ENCODE measurements around the gene SOX12. TPM values are rescaled to one million over a fixed set of nuclear protein-coding genes. Genes with fewer than 3 reads are reported as not detected.

SOX12 gene
- total RNA-seq, 4 donors from 2014 or later, result 3.5 to 14.4 (median 7.2) TPM

DNA sequence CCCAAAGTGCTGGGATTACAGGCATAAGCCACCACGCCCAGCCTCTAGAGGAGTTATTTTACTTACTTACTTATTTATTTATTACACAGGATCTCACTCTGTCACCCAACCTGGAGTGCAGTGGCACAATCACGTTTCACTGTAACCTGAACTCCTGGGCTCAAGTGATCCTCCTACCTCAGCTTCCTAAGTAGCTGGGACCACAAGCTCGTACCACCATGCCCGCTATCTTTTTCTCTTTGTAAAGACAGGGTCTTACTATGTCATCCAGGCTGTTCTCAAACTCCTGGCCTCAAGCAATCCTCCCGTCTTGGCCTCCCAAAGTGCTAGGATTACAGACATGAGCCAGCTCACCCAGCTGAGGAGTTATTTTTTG lies 53.6 kb downstream of the SOX12 start:
- Histone ChIP-seq H3K9me3 (no peaks in the 10 kb centered on the region), H3K4me3 (no peak overlapping the region), H3K4me1 (peaks cover 5 to 21% (median 19%) of the 10 kb centered on the region in 4 donors), H3K36me3 (no peaks in the 10 kb centered on the region), H3K27ac (replicated peaks in 1 of 4) (no peak overlapping the region), H3K27me3 (peaks cover 0 to 41% (median 11%) of the 10 kb centered on the region in 4 donors)
- intact Hi-C loops (cut with DNase I), result no loop called here
- TF ChIP-seq POLR2A (IDR thresholded peaks at IDR 0.05; ENCODE audit: low read depth), result no peak
- no peak for TF ChIP-seq POLR2AphosphoS5 (IDR thresholded peaks at IDR 0.05)
- TF ChIP-seq EP300 (IDR thresholded peaks at IDR 0.05), result no peak
- TF ChIP-seq, protein P1, sequence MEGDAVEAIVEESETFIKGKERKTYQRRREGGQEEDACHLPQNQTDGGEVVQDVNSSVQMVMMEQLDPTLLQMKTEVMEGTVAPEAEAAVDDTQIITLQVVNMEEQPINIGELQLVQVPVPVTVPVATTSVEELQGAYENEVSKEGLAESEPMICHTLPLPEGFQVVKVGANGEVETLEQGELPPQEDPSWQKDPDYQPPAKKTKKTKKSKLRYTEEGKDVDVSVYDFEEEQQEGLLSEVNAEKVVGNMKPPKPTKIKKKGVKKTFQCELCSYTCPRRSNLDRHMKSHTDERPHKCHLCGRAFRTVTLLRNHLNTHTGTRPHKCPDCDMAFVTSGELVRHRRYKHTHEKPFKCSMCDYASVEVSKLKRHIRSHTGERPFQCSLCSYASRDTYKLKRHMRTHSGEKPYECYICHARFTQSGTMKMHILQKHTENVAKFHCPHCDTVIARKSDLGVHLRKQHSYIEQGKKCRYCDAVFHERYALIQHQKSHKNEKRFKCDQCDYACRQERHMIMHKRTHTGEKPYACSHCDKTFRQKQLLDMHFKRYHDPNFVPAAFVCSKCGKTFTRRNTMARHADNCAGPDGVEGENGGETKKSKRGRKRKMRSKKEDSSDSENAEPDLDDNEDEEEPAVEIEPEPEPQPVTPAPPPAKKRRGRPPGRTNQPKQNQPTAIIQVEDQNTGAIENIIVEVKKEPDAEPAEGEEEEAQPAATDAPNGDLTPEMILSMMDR (IDR thresholded peaks at IDR 0.05), result no peak
- 77% methylated on average over 5 of the region's 5 CpGs for WGBS
- DNase-seq (ENCODE audit: extremely low spot score), result no peak

Other genes with a start within 250 kb of the SOX12 start
- not detected for gene DEFB125, start 237.9 kb upstream of the SOX12 start, total RNA-seq
- gene DEFB126, start 183.0 kb upstream of the SOX12 start, total RNA-seq, result not detected
- not detected for gene DEFB127, start 168.1 kb upstream of the SOX12 start, total RNA-seq
- not detected for gene DEFB128, start 135.8 kb upstream of the SOX12 start, total RNA-seq
- gene DEFB129, start 98.3 kb upstream of the SOX12 start, total RNA-seq, result not detected
- gene DEFB132, start 67.8 kb upstream of the SOX12 start, total RNA-seq, result not detected
- 1 to 10 TPM; 1.7 to 2.6 (median 2.3) TPM for gene C20orf96, start 34.8 kb upstream of the SOX12 start, total RNA-seq
- 10 to 100 TPM; 13.3 to 29.9 (median 19.7) TPM for gene ZCCHC3, start 28.0 kb upstream of the SOX12 start, total RNA-seq
- gene NRSN2, start 21.6 kb downstream of the SOX12 start, total RNA-seq, result 10 to 100 TPM; 20.8 to 72.8 (median 48.9) TPM
- gene TRIB3, start 55.2 kb downstream of the SOX12 start, total RNA-seq, result 1 to 10 TPM in 3 of 4 donors, under 1 TPM in 1; 0.83 to 6.8 (median 4.0) TPM
- gene RBCK1, start 82.7 kb downstream of the SOX12 start, total RNA-seq, result 10 to 100 TPM; 75.7 to 85.6 (median 80.7) TPM
- 10 to 100 TPM; 34.9 to 47.7 (median 41.7) TPM for gene TBC1D20, start 137.0 kb downstream of the SOX12 start, total RNA-seq
- gene CSNK2A1, start 218.2 kb downstream of the SOX12 start, total RNA-seq, result 10 to 100 TPM; 41.5 to 69.5 (median 53.6) TPM

Measured in esophagus muscularis mucosa (tissue), 4 donors.